LNCAP (cell line): Measurements from ENCODE around the gene GPR55.

ENCODE experiments used
- CTCF ChIP-seq: fragments of 450-650 bp; IDR thresholded peaks from 2 replicates; pipeline ENCODE4 v1.5.1; 2017; ENCODE audit warnings: mild to moderate bottlenecking

The GPR55 gene

GRCh38 chr2:230865307-230865765 is 59.7 kb downstream of the GPR55 start:
- TF ChIP-seq CTCF, result no peak

GRCh38 chr2:230864605-230865306 is 60.3 kb downstream of the GPR55 start, which contains the start of gene ITM2C:
TSS of gene ITM2C (plus strand) at chr2:230864942. CDS start at chr2:230865026, 84 bp downstream.
- TF ChIP-seq CTCF, result peak; percentile 65

GRCh38 chr2:230864122-230864604 is 60.9 kb downstream of the GPR55 start:
- TF ChIP-seq CTCF, result no peak

GRCh38 chr2:230863442-230864121 is 61.5 kb downstream of the GPR55 start:
- no peak for TF ChIP-seq CTCF

GRCh38 chr2:230863031-230863430 is 62.0 kb downstream of the GPR55 start:
- no peak for TF ChIP-seq CTCF

- TF ChIP-seq CTCF, result no peak
These were observed 62.8 kb downstream of the GPR55 start for GRCh38 chr2:230862292-230862691.

- no peak for TF ChIP-seq CTCF
These were observed 63.3 kb downstream of the GPR55 start for GRCh38 chr2:230861552-230862255.
